GM18498 (cell line): ENCODE results near the gene CBLIF.
"Not testable (repeated sequence)": the region's sequence is repeated elsewhere in the genome, so short reads cannot be mapped to it uniquely, and the experiment has no call there.

ENCODE experiments used
- ATAC-seq: cut with Tn5 transposase; IDR thresholded peaks from one replicate; pipeline ENCODE4 v1.9.1; 2021; ENCODE audit warnings: mild to moderate bottlenecking, moderate library complexity; ENCODE audit not compliant: unreplicated experiment

CBLIF gene

GRCh38 chr11:59801160-59801706 lies 44.1 kb downstream of the CBLIF start:
- no peak for ATAC-seq

- no peak for ATAC-seq
Measured at GRCh38 chr11:59800390-59801025, 44.8 kb downstream of the CBLIF start.

- ATAC-seq: no peak
Measured at GRCh38 chr11:59794417-59794816, 50.9 kb downstream of the CBLIF start.

GRCh38 chr11:59792507-59792906 lies 52.8 kb downstream of the CBLIF start:
- ATAC-seq: no peak

- ATAC-seq: no peak
Measured at GRCh38 chr11:59791639-59792038, 53.7 kb downstream of the CBLIF start.

GRCh38 chr11:59787816-59788215 lies 57.5 kb downstream of the CBLIF start:
- no peak for ATAC-seq

- no peak for ATAC-seq
Measured at GRCh38 chr11:59787255-59787588, 58.1 kb downstream of the CBLIF start.

- ATAC-seq: no peak
Measured at GRCh38 chr11:59785818-59786217, 59.5 kb downstream of the CBLIF start.

- ATAC-seq: not testable (repeated sequence)
Measured at GRCh38 chr11:59784441-59784840, 60.9 kb downstream of the CBLIF start.

- ATAC-seq: no peak
Measured at GRCh38 chr11:59783632-59784090, 61.6 kb downstream of the CBLIF start.

- ATAC-seq: no peak
Measured at GRCh38 chr11:59782080-59782479, 63.2 kb downstream of the CBLIF start.

- no peak for ATAC-seq
Measured at GRCh38 chr11:59779487-59779886, 65.8 kb downstream of the CBLIF start.
